ENCODE data around the gene CFAP65.

The CFAP65 gene

DNA sequence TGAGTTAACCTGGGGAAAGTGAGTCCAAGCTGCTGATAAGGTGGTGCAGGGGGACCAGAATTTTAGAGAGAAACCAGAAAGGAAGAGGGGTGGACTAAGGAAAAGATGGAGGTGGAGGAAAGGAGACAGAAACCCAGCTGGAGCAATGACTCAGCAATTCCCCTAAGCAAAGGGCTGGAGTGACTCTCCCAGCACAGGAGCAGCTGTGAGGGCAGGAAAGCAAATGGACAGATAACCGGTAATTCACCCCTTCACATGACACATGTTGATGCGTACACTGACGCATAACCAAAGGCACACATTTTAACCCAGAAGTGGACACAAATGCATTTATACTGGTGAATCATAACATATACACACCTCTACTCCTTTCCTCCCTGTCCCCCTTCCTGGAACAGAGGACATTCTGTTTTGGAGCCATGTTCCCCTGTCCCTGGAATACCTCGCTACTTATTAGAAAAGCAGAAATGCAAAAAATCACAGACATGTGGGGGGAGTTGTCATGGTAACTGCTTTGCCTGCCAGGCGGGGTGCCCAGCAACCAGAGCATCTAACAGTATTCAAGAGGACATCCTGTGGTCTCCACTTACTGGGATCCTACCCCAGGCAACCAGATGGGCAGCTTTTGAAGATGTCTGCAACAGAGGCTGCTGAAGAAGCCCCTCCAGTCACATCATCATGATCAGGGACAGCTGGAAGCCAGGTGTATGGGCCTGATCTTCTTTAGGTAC is 77.1 kb downstream of the CFAP65 start:
- DNase-seq (ENCODE audit: low spot score), result peak; percentile 91

DNA sequence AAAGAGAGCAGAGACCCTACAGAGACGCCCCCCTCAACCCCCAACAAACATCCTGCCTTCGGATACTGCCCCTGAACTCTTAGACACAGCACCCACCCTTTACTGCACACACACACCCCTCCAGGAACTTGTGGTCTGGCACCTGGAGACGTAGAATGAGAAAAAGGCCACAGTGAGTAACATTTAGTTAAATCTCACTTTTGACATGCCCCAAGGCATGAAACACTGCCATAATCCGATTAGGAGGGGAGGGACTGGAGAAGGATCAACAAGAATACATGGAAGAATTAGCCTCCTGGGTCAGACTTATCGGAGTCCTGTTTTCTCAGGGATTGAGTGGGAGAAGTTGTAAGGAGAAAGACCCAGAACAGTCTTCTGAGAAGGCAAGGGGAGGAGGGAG is 77.7 kb downstream of the CFAP65 start:
- DNase-seq (ENCODE audit: low spot score), result no peak

DNA sequence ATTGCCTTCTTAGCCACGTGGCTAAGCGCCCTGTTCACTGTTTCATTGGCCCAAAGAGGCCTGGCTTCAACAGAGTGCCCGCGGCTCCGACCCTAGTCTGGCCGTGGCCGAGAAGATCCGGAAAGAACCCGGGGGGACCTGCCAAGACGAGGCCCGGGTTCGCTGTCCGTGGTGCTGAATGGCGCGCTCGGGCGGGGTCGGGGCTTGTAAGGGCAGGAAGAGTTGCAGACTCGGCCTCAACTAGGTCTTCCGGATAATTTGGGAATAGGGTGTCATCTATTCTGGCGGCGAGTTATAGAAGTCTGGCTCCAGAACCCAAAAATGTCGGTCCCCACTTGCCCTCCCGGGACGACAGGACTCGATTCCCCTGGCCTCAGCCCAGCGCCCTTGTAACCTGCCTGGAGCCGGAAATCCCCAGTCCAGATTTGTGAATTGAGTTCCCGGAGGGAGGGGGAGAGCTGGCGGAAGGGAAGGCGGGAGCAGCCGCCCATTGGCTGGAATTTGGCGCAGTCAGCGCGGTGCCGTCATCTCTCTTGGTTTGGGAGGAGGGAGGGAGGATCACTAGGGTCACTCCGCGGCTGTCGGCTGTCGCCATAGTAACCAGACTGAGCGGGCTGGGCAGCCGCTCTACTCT is 78.3 kb downstream of the CFAP65 start:
- no peak for DNase-seq (ENCODE audit: low spot score)

DNA sequence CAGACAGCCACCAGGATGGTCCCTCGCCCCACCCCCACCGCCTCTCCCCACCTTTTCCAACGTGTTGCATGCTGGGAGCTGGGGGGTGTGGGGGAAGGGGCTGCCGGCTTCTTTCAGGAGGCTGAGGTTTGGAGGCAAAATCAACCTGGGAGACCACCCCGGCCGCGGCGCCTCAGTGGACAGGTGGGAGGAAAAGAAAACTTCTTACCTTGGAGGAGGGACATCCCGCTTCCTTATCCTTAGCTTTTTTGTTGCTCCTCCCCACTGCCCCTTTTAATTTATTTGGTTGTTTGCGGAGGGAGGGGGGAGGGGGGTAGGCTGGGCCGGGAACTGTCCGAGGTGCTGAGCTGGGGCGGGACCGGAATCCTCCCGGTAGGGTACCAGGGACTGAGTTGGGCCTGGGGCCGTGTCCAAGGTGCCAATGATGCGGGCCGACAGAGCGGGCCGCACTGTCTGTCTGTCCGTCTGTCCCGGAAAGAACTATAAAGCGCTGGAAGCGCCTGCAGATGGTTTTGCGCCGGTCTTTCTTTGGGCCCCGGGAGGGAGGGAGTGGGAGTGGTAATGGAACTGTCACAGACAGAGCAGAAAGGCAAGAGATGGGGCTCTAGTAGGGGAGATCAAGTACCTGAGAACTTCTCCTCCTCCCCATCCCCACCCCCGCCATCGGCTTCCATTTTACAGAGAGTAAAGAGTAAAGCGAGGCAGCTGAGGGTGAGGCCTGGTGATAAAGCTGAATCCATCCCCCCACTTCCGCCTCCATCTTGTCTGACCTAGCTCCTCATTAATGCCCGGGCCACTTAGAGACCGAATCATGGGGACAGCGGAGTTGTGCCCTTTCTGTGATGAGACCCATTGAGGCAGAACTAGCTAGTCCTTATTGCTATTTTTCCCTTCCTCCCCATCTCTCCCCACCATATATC is 79.4 kb downstream of the CFAP65 start:
- DNase-seq (ENCODE audit: low spot score), result no peak

DNA sequence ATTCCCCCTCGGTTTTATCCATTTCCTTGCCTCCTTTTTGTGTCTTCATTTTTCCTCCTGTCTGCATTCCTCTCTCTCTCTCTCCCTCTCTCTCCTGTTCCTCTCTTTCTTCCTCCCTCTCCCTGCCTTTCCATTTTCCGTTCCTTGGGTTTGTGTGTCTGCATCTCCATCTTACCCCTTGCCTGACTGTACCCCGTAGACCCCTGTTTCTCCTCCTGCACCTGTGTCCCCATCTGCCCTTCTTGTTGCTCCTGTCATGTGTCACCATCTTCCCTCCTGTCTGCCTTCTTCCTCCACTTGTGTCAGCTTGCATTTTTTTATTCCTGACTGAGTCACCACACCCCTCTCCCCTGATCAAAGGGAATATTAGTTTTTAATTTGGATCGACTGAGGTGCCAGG is 80.1 kb downstream of the CFAP65 start:
- no peak for DNase-seq (ENCODE audit: low spot score)

DNA sequence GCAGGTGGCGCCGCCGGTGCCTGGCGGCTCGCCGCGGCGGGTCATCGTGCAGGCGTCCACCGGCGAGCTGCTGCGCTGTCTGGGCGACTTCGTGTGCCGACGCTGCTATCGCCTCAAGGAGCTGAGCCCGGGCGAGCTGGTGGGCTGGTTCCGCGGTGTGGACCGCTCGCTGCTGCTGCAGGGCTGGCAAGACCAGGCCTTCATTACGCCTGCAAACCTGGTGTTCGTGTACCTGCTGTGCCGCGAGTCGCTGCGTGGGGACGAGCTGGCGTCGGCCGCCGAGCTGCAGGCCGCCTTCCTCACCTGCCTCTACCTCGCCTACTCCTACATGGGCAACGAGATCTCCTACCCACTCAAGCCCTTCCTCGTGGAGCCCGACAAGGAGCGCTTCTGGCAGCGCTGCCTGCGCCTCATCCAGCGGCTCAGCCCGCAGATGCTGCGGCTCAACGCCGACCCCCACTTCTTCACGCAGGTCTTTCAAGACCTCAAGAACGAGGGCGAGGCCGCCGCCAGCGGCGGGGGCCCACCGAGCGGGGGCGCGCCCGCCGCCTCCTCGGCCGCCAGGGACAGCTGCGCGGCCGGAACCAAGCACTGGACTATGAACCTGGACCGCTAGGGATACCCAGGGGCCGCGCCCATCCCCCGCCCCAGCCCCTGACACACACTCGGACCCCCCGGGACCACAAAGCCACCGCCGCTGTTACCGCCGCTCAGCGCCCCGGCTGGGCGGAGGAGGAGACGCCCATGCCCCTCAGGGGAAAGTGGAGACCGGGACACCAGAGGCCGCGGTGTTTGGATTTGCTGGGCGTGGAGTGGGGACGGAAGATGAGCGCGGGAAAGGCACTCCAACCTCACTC is 80.8 kb downstream of the CFAP65 start:
- no peak for DNase-seq (ENCODE audit: low spot score)

DNA sequence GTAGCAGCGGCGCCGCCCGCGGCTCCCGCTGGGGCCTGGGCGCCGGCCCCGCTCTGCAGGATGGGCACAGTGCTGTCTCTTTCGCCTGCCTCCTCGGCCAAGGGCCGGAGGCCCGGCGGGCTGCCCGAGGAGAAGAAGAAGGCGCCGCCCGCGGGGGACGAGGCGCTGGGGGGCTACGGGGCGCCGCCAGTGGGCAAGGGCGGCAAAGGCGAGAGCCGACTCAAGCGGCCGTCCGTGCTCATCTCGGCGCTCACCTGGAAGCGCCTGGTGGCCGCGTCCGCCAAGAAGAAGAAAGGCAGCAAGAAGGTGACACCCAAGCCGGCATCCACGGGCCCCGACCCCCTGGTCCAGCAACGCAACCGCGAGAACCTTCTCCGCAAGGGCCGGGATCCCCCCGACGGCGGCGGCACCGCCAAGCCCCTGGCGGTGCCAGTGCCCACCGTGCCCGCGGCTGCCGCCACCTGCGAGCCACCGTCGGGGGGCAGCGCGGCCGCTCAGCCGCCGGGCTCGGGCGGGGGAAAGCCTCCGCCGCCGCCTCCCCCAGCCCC is 81.5 kb downstream of the CFAP65 start:
- DNase-seq (ENCODE audit: low spot score), result no peak

DNA sequence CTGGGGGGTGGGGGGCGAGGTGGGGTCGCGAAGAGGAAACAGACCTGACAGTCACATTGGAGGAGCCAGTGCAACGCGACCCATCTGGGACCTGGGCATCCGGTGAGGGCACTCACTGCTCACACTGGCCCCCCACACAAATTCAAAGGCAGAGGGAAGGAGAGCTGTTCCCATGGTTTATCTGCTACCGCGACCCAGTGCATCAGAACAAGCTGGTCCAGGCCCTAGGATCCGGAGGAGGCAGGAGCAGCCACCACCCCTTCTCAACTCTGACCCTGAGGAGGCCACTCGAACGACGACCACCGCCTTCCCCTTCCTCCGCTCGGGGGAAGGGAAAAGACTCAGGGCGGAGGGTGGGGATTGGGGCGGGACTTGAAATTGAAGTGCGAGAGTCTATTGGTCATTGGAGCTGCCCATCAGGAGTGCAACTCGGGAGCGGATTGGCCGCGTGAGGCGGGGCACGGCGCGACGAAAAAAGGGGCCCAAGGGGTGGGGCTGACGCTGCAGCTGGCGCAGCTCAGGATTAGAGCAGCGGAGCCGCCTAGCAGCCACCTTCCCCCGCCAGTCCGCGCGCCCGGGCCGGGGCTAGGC is 82.1 kb downstream of the CFAP65 start, which contains the start of gene CDK5R2:
CDK5R2 (plus strand) TSS at position 526 of the 591 bp plus-strand sequence. CDS start 155 bp downstream, outside the sequence.
- no peak for DNase-seq (ENCODE audit: low spot score)

DNA sequence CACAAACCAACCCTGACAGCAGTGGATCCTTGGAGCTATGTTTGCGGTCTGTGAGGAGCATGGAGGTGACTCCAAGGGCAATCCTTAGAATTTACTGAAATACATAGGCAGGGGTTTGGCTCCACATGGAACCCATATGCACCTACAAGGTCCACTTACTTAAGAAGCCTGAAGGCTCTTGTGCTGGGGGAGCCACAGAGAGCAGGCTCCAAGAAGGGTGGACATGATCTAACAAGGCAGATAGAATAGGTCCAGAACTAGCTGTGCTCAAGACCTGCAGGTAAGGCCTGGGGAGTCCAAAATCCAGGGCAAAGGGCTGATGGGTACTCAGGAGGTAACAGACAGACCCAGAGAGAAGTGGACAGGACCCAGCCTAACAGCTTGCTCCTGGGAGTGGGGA is 83.0 kb downstream of the CFAP65 start:
- no peak for DNase-seq (ENCODE audit: low spot score)

DNA sequence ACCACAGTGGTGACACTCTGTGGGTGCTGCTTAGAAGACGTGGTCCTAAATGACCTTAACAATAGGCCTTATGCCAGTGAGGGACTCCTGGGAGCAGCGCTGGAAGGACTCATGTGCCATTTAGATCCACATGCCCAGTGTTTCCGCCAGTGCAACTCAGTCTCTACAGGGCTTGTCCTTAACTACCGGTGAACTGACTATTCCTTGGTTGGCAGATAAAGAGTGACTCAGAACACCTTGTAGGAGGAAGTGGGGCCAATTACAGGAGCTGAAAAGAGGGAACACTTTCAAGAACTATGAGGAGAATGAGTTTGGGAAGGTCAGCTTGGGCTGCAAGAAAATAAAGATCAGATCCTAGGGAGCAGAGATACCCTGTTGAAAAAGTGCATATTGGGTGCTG is 83.6 kb downstream of the CFAP65 start:
- no peak for DNase-seq (ENCODE audit: low spot score)

DNA sequence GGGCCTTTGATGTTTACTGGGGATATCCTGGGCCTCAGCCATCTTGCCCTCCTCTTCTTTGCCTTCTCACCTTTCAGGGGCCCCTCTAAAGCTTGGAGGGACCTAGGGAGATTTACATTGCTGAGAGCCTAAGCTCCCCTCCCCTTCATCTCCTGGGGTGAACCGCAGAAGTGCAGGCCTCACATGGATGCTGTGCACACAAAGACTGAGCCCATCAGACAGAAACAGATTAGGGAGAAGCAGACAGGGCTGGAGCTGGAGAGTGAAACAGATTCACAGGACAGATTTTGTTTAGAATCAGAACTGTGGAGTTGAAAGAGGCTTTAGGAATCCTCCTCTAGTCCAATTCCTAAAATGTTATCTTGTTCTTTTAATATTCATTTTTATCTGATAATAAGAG is 85.3 kb downstream of the CFAP65 start:
- DNase-seq (ENCODE audit: low spot score), result no peak

DNA sequence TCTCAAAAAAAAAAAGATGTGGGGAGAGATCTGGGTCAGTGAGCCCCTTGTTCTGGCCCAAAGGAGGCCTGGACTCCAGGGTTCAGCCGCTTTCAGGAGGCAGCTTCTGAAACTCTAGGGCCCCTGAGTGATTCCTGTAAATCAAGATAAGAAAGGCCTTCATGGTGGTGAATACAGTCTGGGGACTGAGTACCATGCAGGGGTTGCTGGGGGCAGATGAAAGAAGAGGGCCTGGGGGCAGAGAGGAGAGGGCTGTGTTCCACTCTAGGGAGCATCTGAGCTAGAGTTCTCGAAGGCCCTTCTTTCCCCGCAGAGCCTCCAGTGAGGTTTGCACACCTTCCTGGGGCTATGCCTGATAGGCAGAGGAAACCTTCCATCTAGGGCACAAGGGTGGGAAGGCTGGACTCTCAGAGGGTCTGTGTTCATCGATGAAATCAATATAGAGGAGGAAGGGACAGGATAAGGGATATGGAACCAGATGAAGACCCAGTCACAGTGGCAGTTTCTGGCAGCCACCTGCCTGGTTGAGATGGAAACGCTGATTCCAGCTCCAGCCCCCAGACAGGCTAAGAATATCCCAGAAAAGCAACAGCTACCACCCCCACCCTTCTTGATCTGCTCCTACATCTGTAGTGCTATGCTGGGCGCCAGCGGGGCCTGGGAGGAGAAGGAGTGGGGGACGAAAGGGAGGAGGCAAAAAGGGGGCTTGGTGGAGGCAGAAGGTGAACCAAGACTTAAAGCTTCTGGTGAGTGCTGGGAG is 86.6 kb downstream of the CFAP65 start:
- DNase-seq (ENCODE audit: low spot score), result no peak

DNA sequence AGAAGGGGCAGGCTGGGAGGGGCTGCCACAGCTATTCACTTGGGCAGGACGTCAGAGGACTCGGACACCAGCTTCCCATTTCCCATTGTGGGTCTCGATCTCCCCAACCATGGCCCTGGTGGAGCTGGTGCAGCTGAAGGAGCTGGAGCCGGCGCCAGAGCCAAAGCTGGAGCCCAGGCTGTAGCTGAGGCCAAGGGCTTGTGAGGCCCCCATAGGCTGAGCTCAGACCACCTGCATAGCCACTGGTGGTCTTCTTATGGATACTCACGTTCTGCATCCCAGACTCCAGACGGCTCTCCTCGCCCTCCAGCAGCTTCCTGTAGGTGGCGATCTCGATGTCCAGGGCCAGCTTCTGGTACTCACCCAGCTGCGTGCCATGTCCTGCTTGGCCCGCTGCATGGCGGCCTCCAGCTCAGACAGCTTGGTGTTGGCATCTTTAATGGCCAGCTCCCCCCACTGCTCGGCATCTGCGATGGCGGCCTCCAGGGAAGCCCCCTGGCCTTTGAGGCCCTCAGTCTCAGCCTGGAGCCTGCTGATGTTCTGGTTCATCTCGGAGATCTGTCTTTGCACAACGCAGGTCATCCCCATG is 87.9 kb downstream of the CFAP65 start:
- no peak for DNase-seq (ENCODE audit: low spot score)
